C4-2B (cell line): ENCODE results near the gene FAF1.

ENCODE experiments used
- ZFX ChIP-seq: fragments of 450-650 bp; IDR thresholded peaks from 2 replicates; pipeline ENCODE4 v1.6.1; 2017
- TF ChIP-seq, protein P1 (sequence below): fragments of 450-650 bp; conservative IDR thresholded peaks from 2 replicates; pipeline ENCODE4 v1.5.1; 2017; ENCODE audit warnings: mild to moderate bottlenecking

DNA sequence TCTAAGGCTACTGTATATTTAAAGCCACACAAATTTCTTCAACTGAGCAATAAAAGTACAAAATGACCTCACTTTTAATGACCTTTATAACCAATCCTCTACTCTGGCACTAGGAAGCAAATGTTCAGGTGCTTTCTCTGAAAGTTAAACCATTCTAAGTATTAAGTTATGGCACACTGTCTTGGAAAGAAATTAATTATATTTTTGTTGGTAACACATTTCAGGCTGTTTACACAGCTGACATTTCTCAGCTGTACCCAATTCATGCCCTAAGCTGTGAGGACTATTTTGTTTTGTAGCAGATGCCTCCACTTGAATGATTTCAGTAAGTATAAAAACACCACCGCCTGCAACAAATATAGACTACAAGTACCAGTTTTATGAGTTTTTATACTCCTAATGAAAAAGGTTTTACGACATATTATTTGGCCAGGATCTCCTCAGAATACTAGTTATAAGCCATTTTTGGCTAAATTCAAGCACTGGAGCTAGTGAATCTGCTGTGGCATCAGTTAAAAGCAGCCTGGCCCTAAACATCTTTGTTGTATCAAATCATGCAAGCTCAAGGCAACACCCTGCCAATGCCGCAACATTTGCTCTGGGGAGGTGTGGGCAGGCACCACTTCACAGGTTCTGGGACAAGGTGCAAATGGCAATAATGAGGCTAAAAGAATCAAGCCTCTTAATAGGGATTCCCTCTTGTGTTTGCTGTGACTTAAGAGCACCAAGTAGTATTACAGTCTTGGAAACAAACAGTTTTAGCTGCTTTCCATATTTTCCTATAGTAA, 308.4 kb downstream of the FAF1 start:
- TF ChIP-seq, protein P1, sequence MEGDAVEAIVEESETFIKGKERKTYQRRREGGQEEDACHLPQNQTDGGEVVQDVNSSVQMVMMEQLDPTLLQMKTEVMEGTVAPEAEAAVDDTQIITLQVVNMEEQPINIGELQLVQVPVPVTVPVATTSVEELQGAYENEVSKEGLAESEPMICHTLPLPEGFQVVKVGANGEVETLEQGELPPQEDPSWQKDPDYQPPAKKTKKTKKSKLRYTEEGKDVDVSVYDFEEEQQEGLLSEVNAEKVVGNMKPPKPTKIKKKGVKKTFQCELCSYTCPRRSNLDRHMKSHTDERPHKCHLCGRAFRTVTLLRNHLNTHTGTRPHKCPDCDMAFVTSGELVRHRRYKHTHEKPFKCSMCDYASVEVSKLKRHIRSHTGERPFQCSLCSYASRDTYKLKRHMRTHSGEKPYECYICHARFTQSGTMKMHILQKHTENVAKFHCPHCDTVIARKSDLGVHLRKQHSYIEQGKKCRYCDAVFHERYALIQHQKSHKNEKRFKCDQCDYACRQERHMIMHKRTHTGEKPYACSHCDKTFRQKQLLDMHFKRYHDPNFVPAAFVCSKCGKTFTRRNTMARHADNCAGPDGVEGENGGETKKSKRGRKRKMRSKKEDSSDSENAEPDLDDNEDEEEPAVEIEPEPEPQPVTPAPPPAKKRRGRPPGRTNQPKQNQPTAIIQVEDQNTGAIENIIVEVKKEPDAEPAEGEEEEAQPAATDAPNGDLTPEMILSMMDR: no peak
- TF ChIP-seq ZFX: no peak
